HEK293 (cell line): ENCODE data around the gene PDE4D.

Experiments used
- CTCF ChIP-seq: fragments of 450-650 bp; formaldehyde crosslinking; IDR thresholded peaks from 2 replicates; pipeline ENCODE4 v1.5.1; 2016; ENCODE audit warnings: missing biosample characterization, missing genetic modification characterization
- KLF9 ChIP-seq: fragments of 450-650 bp; formaldehyde crosslinking; IDR thresholded peaks from 2 replicates; pipeline ENCODE4 v1.5.1; 2016; ENCODE audit warnings: missing biosample characterization, missing genetic modification characterization, low read depth
- PBX3 ChIP-seq: sonication (generic); formaldehyde crosslinking; IDR thresholded peaks from 2 replicates; pipeline ENCODE4 v1.8.1; 2022; ENCODE audit warnings: mild to moderate bottlenecking, moderate library complexity, missing genetic modification reagents
- PRDM2 ChIP-seq: fragments of 450-650 bp; formaldehyde crosslinking; IDR thresholded peaks from 2 replicates; pipeline ENCODE4 v1.5.1; 2016; ENCODE audit warnings: missing biosample characterization, missing genetic modification characterization, borderline replicate concordance
- YY1 ChIP-seq: fragments of 450-650 bp; formaldehyde crosslinking; IDR thresholded peaks from 2 replicates; pipeline ENCODE4 v1.5.1; 2018; ENCODE audit warnings: missing biosample characterization, missing genetic modification characterization
- ZBTB6 ChIP-seq: fragments of 450-650 bp; formaldehyde crosslinking; IDR thresholded peaks from 2 replicates; pipeline ENCODE4 v1.5.1; 2017; ENCODE audit warnings: missing biosample characterization, missing genetic modification characterization
- ZNF133 ChIP-seq: fragments of 450-650 bp; formaldehyde crosslinking; IDR thresholded peaks from 2 replicates; pipeline ENCODE4 v1.5.1; 2016; ENCODE audit warnings: missing biosample characterization, missing genetic modification characterization
- ZNF302 ChIP-seq: fragments of 450-650 bp; formaldehyde crosslinking; IDR thresholded peaks from 2 replicates; pipeline ENCODE4 v1.5.1; 2016; ENCODE audit warnings: missing biosample characterization, missing genetic modification characterization, low read depth
- ZNF335 ChIP-seq: fragments of 450-650 bp; formaldehyde crosslinking; conservative IDR thresholded peaks from 2 replicates; pipeline ENCODE4 v1.5.1; 2016; ENCODE audit warnings: missing biosample characterization, missing genetic modification characterization
- ZNF398 ChIP-seq: fragments of 450-650 bp; formaldehyde crosslinking; IDR thresholded peaks from 2 replicates; pipeline ENCODE4 v1.5.1; 2017; ENCODE audit warnings: missing biosample characterization, missing genetic modification characterization
- ZNF510 ChIP-seq: fragments of 450-650 bp; formaldehyde crosslinking; IDR thresholded peaks from 2 replicates; pipeline ENCODE4 v1.5.1; 2018; ENCODE audit warnings: mild to moderate bottlenecking, missing genetic modification characterization, missing biosample characterization; ENCODE audit not compliant: insufficient replicate concordance
- ZNF639 ChIP-seq: fragments of 450-650 bp; formaldehyde crosslinking; IDR thresholded peaks from 2 replicates; pipeline ENCODE4 v1.5.1; 2016; ENCODE audit warnings: missing biosample characterization, missing genetic modification characterization
- ZSCAN18 ChIP-seq: fragments of 450-650 bp; formaldehyde crosslinking; IDR thresholded peaks from 2 replicates; pipeline ENCODE4 v1.5.1; 2016; ENCODE audit warnings: missing biosample characterization, missing genetic modification characterization

- TF ChIP-seq CTCF (tag by site-specific recombination): no peak
- TF ChIP-seq PRDM2: no peak
- no peak for TF ChIP-seq PBX3 (CRISPR knock-in tag)
- TF ChIP-seq ZSCAN18 (tag by site-specific recombination): no peak
- no peak for TF ChIP-seq YY1
- no peak for TF ChIP-seq KLF9
- TF ChIP-seq ZBTB6: no peak
- TF ChIP-seq ZNF398 (tag by site-specific recombination): no peak
- TF ChIP-seq ZNF510: no peak
- no peak for TF ChIP-seq ZNF639 (tag by site-specific recombination)
- TF ChIP-seq ZNF133 (tag by site-specific recombination): no peak
- no peak for TF ChIP-seq ZNF302 (tag by site-specific recombination)
- no peak for TF ChIP-seq ZNF335 (tag by site-specific recombination)
Measured at GRCh38 chr5:59922220-59922619, 28.7 kb upstream of the PDE4D start.
